Activated T-cell treated with anti-CD3 and anti-CD28 coated beads, Interleukin-2, amount 50 U/mL, for 24 hours (primary cell): ENCODE data around the gene ASPA.
"Not testable (repeated sequence)": the region's sequence is repeated elsewhere in the genome, so short reads cannot be mapped to it uniquely, and the experiment has no call there.

ENCODE experiments used
- DNase-seq: peaks from one replicate; pipeline ENCODE4 v3.0.0-alpha.2; 2020
- H3K27ac Mint-ChIP-seq: 2 replicates; pipeline ENCODE4 v1.8.0; 2020; ENCODE audit warnings: mild to moderate bottlenecking, mixed read lengths
- H3K27me3 Mint-ChIP-seq: 2 replicates; pipeline ENCODE4 v1.8.0; 2020; ENCODE audit warnings: mixed read lengths
- H3K36me3 Mint-ChIP-seq: 2 replicates; pipeline ENCODE4 v1.8.0; 2020; ENCODE audit warnings: low read depth, mixed read lengths
- H3K4me1 Mint-ChIP-seq: 2 replicates; pipeline ENCODE4 v1.8.0; 2020; ENCODE audit warnings: low read depth, mixed read lengths
- H3K4me3 Mint-ChIP-seq: 2 replicates; pipeline ENCODE4 v1.8.0; 2020; ENCODE audit warnings: mild to moderate bottlenecking, moderate library complexity, mixed read lengths
- H3K9me3 Mint-ChIP-seq: 2 replicates; pipeline ENCODE4 v1.8.0; 2020; ENCODE audit warnings: mixed read lengths

ASPA gene

GRCh38 chr17:3519472-3519871 is 43.7 kb downstream of the ASPA start:
- not testable (repeated sequence) for H3K4me3 Mint-ChIP-seq, H3K9me3 Mint-ChIP-seq, H3K4me1 Mint-ChIP-seq, DNase-seq, H3K36me3 Mint-ChIP-seq, H3K27me3 Mint-ChIP-seq, H3K27ac Mint-ChIP-seq

GRCh38 chr17:3524024-3524423 is 48.2 kb downstream of the ASPA start:
- H3K27me3 Mint-ChIP-seq: no peaks in the 10 kb centered on the region

GRCh38 chr17:3526491-3526890 is 50.7 kb downstream of the ASPA start:
- Mint-ChIP-seq H3K27ac (no peak overlapping the region), H3K36me3 (no peaks in the 10 kb centered on the region), H3K27me3 (no peaks in the 10 kb centered on the region), H3K4me1 (no peaks in the 10 kb centered on the region), H3K9me3 (no peaks in the 10 kb centered on the region), H3K4me3 (no peak overlapping the region)
- no peak for DNase-seq

More at GRCh38 chr17:3524024-3524423, 48.2 kb downstream of the ASPA start:
- no peak for DNase-seq
- H3K4me1 Mint-ChIP-seq: no peaks in the 10 kb centered on the region
- H3K4me3 Mint-ChIP-seq: no peak overlapping the region
- H3K36me3 Mint-ChIP-seq: no peaks in the 10 kb centered on the region
- no peak overlapping the region for H3K27ac Mint-ChIP-seq
- no peaks in the 10 kb centered on the region for H3K9me3 Mint-ChIP-seq

DNA sequence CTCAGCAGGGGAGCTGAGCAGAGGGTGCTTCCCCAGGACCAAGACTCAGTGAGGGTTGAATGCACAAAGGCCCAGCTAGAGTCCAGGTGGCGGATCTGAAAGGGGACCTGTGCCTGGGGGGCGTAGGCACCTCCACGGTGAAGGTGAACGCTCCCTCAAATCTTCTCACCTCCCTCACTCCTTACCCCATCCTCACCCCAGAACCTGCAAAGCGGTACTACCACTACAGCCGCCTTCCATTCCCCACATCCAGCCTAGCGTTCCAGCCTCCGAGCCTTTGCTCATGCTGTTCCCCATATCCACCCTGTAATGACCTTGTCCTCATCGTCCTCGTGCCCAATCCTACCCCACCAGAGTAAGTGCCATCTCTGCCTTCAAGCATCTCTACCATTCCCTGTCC is 51.2 kb downstream of the ASPA start:
- Mint-ChIP-seq H3K4me3 (no peak overlapping the region), H3K4me1 (no peaks in the 10 kb centered on the region), H3K27ac (no peak overlapping the region), H3K9me3 (no peaks in the 10 kb centered on the region), H3K27me3 (no peaks in the 10 kb centered on the region), H3K36me3 (no peaks in the 10 kb centered on the region)
- DNase-seq: no peak

- no peaks in the 10 kb centered on the region for H3K4me1 Mint-ChIP-seq
- H3K4me3 Mint-ChIP-seq: no peak overlapping the region
- no peak overlapping the region for H3K27ac Mint-ChIP-seq
- no peak for DNase-seq
- H3K36me3 Mint-ChIP-seq: no peaks in the 10 kb centered on the region
- H3K27me3 Mint-ChIP-seq: peaks cover under 1% of the 10 kb centered on the region
- H3K9me3 Mint-ChIP-seq: no peaks in the 10 kb centered on the region
These were observed 51.7 kb downstream of the ASPA start for GRCh38 chr17:3527468-3527867.

- no peak overlapping the region for H3K27ac Mint-ChIP-seq
- no peaks in the 10 kb centered on the region for H3K36me3 Mint-ChIP-seq
- no peaks in the 10 kb centered on the region for H3K9me3 Mint-ChIP-seq
- no peak overlapping the region for H3K4me3 Mint-ChIP-seq
- no peaks in the 10 kb centered on the region for H3K4me1 Mint-ChIP-seq
- H3K27me3 Mint-ChIP-seq: peaks cover 3% of the 10 kb centered on the region
- no peak for DNase-seq
These were observed 52.1 kb downstream of the ASPA start for GRCh38 chr17:3527896-3528295.

GRCh38 chr17:3528403-3528851 is 52.6 kb downstream of the ASPA start:
- no peak for DNase-seq
- no peak overlapping the region for H3K4me3 Mint-ChIP-seq
- no peaks in the 10 kb centered on the region for H3K36me3 Mint-ChIP-seq
- H3K4me1 Mint-ChIP-seq: no peaks in the 10 kb centered on the region
- H3K27ac Mint-ChIP-seq: no peak overlapping the region
- no peaks in the 10 kb centered on the region for H3K9me3 Mint-ChIP-seq
- peaks cover 3% of the 10 kb centered on the region for H3K27me3 Mint-ChIP-seq

DNA sequence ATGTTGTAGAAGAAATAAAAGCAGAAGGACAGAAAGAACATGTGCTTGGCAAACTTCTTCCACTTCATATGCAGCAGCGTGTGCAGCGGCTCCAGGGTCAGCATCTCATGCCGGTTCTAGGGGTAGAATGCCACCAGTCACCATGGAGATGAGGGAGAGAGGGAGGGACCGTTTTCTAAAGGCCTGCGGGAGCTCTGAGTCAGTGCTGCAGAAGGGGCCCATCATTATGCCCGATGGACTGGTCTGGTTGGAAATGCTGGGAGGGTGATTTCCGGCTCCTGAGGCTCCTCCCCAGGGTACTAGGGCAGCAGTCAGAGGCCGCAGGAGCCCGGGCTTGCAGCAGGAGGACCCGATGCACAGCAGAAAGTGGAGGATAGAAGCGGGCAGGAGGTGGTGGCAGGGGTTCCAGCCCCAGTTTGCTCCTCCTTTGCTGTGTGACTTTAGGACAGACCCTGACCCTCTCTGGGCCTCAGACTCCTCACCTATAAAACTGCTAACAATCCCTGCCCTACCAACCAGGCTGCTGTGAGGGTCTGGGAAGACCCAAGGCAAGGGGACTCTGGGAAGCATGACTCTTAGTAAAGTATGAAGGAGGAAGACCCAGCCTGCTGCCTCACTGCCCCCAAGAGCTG is 53.2 kb downstream of the ASPA start:
- H3K4me3 Mint-ChIP-seq: no peak overlapping the region
- DNase-seq: no peak

DNA sequence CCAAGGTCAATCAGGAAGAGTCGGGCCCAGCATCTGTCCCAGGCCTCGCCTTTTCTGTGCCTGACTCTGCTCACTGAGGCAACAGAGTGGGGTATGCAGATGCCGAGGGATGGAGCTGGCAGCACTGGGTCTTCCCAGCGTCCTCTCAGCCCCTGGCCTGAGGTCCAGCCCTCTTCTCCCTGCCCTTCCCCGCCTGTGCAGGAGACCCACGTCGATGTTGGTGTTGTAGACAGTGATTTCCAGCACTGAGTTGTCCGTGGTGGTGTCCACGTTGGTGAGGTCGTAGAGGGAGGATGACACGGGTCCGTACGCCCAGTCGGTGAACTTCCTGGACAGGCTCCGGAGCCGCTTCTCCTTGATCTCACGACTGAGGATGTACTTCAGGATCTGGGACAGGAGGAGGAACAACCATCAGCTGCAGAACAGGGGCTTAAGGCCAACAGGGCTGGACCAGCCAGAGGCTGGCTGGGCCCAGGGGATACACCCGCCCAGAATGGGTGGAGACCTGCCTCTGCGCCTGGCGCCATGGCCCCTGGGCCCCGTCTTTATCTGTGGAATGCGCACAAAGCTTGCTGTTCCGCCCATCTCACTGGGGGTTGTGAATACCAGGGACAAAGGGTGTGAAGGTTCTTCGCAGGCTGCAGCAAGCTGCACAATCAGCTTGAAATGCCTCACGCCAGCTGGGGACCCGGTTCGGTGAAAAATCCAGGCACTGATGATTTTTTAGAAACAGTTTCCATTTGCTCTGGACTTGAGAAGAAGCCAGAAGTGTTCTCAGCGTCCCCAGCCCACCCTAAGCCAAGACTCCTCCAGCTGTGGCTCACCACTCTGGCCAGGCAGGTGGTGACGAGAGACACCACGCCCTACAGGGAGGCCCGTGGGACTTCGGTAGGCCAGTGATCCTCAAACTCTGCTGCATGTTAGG is 54.3 kb downstream of the ASPA start:
- Mint-ChIP-seq H3K27ac (no peak overlapping the region), H3K27me3 (peaks cover 6% of the 10 kb centered on the region), H3K4me3 (no peak overlapping the region), H3K9me3 (no peaks in the 10 kb centered on the region), H3K36me3 (no peaks in the 10 kb centered on the region), H3K4me1 (peaks cover 3% of the 10 kb centered on the region)
- no peak for DNase-seq

More for the DNA sequence above, 53.2 kb downstream of the ASPA start:
- Mint-ChIP-seq H3K27me3 (peaks cover 5% of the 10 kb centered on the region), H3K36me3 (no peaks in the 10 kb centered on the region), H3K9me3 (no peaks in the 10 kb centered on the region), H3K27ac (no peak overlapping the region), H3K4me1 (peaks cover under 1% of the 10 kb centered on the region)

DNA sequence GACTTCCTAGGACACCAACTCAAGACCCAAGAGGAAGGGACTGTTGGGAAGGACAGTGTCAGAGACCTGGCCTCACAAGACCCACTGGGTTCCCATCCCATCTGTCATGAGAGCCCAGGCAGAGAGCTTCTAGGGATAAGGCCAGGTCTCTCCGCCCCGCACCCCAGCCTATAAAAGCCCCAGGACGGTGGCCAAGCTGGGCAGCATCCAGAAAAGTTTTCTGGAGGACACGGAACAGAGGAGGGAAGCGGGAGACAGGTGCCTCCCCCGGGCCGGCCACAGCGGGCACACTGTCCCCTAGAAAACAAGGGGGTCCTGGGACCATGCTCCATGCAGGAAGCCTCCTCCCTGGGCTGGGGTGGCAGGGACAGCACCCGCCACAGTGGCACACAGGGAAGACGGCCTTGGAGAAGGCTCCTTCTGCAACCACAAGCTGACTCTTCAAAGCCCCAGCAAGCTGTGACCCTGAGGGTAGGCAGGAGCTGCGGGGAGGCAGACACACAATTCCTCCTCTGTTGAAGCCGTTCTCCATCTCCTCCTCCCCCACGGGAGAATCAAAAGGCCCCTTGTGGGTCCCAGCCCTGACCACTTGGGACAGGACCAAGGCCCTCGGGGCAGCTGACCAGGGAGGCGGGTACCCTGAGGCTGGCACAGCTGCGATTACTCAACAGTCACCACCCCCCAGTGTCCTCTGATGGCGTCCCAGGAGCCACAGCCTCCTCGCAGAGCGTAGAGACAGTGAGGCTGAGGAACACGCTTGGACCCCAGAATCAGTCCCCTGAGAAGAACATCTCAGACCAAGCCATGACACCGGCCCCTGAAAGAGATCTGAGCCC is 55.7 kb downstream of the ASPA start:
- Mint-ChIP-seq H3K27me3 (peaks cover 14% of the 10 kb centered on the region), H3K36me3 (no peaks in the 10 kb centered on the region), H3K9me3 (no peaks in the 10 kb centered on the region), H3K27ac (no peak overlapping the region), H3K4me1 (peaks cover 6% of the 10 kb centered on the region), H3K4me3 (no peak overlapping the region)
- DNase-seq: no peak

GRCh38 chr17:3532106-3532858 is 56.5 kb downstream of the ASPA start:
- Mint-ChIP-seq H3K9me3 (no peaks in the 10 kb centered on the region), H3K27ac (no peak overlapping the region), H3K4me3 (no peak overlapping the region), H3K36me3 (no peaks in the 10 kb centered on the region), H3K4me1 (peaks cover 6% of the 10 kb centered on the region), H3K27me3 (peaks cover 17% of the 10 kb centered on the region)
- DNase-seq: no peak

DNA sequence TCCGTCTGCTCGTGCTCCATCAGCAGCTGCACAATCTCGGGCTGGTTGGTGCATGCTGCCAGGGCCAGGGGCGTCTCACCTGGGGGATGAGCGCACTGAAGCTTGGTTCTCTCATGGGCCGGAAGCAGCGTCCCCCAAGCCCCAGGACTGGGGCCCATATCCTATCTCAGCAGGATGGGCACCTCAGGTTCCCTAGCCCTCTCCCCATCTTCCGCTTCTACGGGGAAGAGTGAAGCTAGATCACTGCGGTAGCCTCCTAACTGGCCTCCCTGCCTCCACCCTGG is 57.0 kb downstream of the ASPA start:
- Mint-ChIP-seq H3K27me3 (peaks cover 17% of the 10 kb centered on the region), H3K4me3 (no peak overlapping the region), H3K9me3 (no peaks in the 10 kb centered on the region), H3K27ac (no peak overlapping the region), H3K36me3 (no peaks in the 10 kb centered on the region), H3K4me1 (peaks cover 6% of the 10 kb centered on the region)
- DNase-seq: no peak

GRCh38 chr17:3533752-3534151 is 58.0 kb downstream of the ASPA start:
- Mint-ChIP-seq H3K27ac (no peak overlapping the region), H3K36me3 (no peaks in the 10 kb centered on the region), H3K27me3 (peaks cover 17% of the 10 kb centered on the region), H3K4me1 (peaks cover 6% of the 10 kb centered on the region), H3K4me3 (no peak overlapping the region), H3K9me3 (no peaks in the 10 kb centered on the region)
- no peak for DNase-seq

GRCh38 chr17:3534881-3535252 is 59.1 kb downstream of the ASPA start:
- peaks cover 6% of the 10 kb centered on the region for H3K4me1 Mint-ChIP-seq
- H3K9me3 Mint-ChIP-seq: no peaks in the 10 kb centered on the region
- DNase-seq: no peak
- H3K27ac Mint-ChIP-seq: no peak overlapping the region
- H3K4me3 Mint-ChIP-seq: no peak overlapping the region
- no peaks in the 10 kb centered on the region for H3K36me3 Mint-ChIP-seq
- H3K27me3 Mint-ChIP-seq: peaks cover 17% of the 10 kb centered on the region
